SK-N-MC (cell line): Measurements from ENCODE around the gene OR2AT4.

Experiments used
- DNase-seq: peaks from one replicate; pipeline ENCODE4 v3.0.0-alpha.2; 2011; ENCODE audit warnings: low read depth, low spot score
- H3K27ac ChIP-seq: fragments of 200-600 bp; sonication (generic); 2 replicates; pipeline ENCODE4 v1.5.1; 2016; ENCODE audit warnings: mixed run types
- H3K36me3 ChIP-seq: fragments of 200-600 bp; sonication (generic); 2 replicates; pipeline ENCODE4 v1.6.1; 2017; ENCODE audit warnings: antibody characterized with exemption, low read length, mixed read lengths; ENCODE audit not compliant: insufficient read depth
- H3K4me3 ChIP-seq: fragments of 200-600 bp; sonication (generic); 2 replicates; pipeline ENCODE4 v1.5.1; 2016
- H3K9ac ChIP-seq: fragments of 200-600 bp; sonication (generic); 2 replicates; pipeline ENCODE4 v1.8.0; 2017; ENCODE audit warnings: mixed run types, mixed read lengths; ENCODE audit not compliant: insufficient read length
- H3K9me3 ChIP-seq: fragments of 200-600 bp; sonication (generic); 2 replicates; pipeline ENCODE4 v1.6.1; 2017; ENCODE audit warnings: low read depth, mild to moderate bottlenecking, antibody characterized with exemption, low read length, moderate library complexity, mixed read lengths
- EZH2 ChIP-seq: fragments of 200-600 bp; sonication (generic); IDR thresholded peaks from one replicate; pipeline ENCODE4 v1.6.1; 2017; ENCODE audit warnings: antibody characterized with exemption
- FOXP2 ChIP-seq: optimal IDR thresholded peaks from 2 replicates; pipeline ENCODE3; 2011; ENCODE audit warnings: mild to moderate bottlenecking, moderate library complexity; ENCODE audit not compliant: insufficient read depth; ENCODE audit errors: extremely low read length, control extremely low read depth
- POLR2AphosphoS5 ChIP-seq: IDR thresholded peaks from 2 replicates; pipeline ENCODE4 v1.6.1; 2012; ENCODE audit warnings: mild to moderate bottlenecking, low read depth, low read length, borderline replicate concordance

The OR2AT4 gene

DNA sequence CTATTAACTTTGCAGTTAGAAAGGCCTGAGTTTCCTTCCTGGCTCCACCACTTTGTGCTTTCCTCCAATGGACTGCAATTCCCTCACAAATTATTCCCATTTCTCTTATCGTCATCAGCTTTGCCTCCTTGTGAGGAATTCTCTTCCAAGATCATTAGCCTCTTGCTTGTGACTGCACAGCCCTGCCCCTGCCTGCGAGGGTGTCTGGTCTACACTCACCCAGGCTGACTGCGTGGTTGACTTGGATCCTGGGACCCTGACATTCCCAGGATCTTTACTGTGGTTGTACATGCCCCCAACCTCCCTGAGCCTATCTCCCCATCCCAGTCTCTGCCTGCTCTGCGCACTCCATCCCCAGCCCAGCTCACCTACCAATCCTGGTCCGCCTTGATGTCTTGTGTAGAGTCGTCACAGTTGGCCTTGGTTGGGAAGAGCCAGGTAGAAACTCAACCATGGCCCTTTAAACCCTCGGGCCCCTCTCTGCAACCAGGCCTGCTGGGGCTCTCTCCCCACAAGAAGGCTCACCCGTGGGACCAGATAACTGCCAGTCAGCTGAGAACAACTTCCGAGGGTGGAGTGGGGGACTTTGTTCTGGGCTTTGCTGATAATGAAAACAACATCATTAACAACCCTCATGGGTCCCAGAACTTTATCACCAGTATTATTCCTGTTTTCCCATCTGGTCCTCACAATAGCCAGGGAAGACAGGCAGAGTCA lies at the start of gene OR2AT4:
TSS of gene OR2AT4 (minus strand) at position 421 of the 717 bp plus-strand sequence.
- H3K9ac ChIP-seq: no peak within 1 kb of the TSS
- DNase-seq: no peak
- no peak within 1 kb of the TSS for H3K4me3 ChIP-seq
- H3K36me3 ChIP-seq: no peaks in the 10 kb centered on the region
- H3K27ac ChIP-seq: no peak within 1 kb of the TSS
- no peaks in the 10 kb centered on the region for H3K9me3 ChIP-seq
- TF ChIP-seq POLR2AphosphoS5: no peak
- no peak for TF ChIP-seq FOXP2
- TF ChIP-seq EZH2: no peak

DNA sequence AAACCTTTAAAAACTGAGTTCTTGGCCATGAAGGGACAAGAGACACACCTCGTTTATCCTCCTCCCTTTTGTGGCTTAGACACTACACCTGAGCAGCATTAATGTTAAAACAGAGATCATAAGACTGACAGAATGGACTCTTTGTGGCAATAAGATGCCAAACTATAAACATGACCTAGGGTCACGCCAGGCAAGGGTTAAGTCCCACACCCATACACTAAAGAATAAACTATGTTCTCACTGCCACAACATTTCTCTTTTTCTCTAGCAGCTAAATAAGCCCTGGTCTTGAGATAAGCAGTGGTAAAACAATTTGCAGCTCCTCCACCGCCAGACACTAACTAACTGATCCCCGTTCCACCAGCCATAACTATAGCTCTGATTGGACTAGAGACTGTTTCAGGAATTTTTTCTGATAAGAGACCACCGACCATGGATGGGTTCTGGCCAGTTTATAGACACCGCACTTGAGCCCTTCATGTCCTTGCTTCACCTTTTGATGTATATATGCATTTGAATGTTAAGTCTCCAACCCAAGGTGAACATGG lies 49.4 kb upstream of the OR2AT4 start:
- DNase-seq: no peak
- Histone ChIP-seq H3K9me3 (no peaks in the 10 kb centered on the region), H3K4me3 (no peak overlapping the region), H3K36me3 (no peaks in the 10 kb centered on the region), H3K27ac (no peak overlapping the region), H3K9ac (no peak overlapping the region)
- TF ChIP-seq EZH2 (no peak), POLR2AphosphoS5 (no peak), FOXP2 (no peak)

DNA sequence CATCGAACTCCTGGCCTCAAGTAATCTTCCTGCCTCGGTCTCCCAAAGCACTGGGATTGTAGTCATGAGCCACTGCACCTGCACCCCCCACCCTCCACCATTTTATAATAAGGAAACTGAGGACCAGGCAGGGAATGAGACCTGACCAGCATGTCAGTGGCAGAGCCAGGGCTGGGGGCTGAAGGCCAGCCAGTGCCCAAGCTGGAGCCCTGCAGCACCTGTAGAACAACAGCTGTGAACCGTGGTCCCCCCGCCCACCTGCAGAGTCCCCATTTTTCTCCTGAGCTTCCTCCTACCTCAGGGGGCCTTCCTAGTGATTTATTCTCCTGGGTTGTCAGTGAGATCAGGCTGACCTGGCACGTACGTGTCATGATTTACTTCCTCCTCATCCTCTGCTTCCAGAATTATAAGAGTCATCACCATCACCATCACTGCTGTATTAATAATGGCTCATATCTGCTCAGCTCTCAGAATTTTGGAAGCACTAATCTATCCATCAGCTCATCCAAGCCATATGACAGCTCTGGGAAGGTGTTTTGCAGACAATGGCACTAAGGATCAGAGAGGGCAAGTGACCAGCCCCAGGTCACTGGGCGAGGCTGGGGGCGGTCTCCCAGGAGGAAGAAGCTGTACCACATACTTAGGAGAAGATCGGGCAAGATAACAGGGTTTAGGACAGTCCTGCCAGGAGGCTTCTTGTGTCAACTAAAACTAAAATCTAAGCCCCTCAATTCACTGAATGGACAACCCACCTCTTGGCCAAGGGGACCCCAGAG lies 48.7 kb upstream of the OR2AT4 start:
- Histone ChIP-seq H3K36me3 (no peaks in the 10 kb centered on the region), H3K4me3 (no peak overlapping the region), H3K9me3 (no peaks in the 10 kb centered on the region), H3K27ac (no peak overlapping the region), H3K9ac (no peak overlapping the region)
- TF ChIP-seq POLR2AphosphoS5: no peak
- TF ChIP-seq FOXP2: no peak
- DNase-seq: no peak

DNA sequence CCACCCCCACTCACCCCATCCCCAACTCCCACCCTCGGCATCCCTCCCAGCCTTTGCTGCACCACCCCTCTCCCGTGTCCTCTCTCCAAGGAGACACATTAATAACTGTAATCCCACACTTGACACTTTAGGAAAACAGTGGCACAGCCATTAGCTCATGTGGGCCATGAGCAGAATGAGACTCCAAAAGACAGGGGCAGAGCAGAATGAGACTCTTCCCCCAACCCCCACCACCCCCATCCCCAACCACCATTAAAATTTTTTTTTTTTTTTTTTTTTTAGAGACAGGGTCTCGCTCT lies 48.0 kb upstream of the OR2AT4 start:
- no peak for TF ChIP-seq FOXP2
- no peak for TF ChIP-seq POLR2AphosphoS5
- TF ChIP-seq EZH2: no peak
- Histone ChIP-seq H3K9ac (no peak overlapping the region), H3K9me3 (no peaks in the 10 kb centered on the region), H3K36me3 (no peaks in the 10 kb centered on the region), H3K27ac (no peak overlapping the region), H3K4me3 (no peak overlapping the region)
- DNase-seq: no peak

DNA sequence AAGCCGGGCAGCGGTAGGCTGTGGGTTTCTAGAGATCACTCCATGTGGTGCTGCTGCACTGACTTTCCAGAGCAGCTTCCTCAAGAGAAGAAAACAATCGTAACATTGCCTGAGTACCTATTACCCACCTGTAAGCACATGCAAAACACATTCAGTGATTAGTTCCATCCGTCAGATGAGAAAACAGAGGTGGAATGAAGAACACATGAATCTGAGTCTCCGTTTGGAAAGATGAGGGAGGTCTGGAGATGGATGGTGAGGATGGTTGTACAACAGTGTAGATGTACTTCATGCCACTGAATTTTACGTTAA lies 46.7 kb upstream of the OR2AT4 start:
- DNase-seq: no peak
- no peak overlapping the region for H3K27ac ChIP-seq
- H3K36me3 ChIP-seq: no peaks in the 10 kb centered on the region
- H3K4me3 ChIP-seq: no peak overlapping the region
- no peak overlapping the region for H3K9ac ChIP-seq
- TF ChIP-seq POLR2AphosphoS5 (no peak), EZH2 (no peak), FOXP2 (no peak)
- H3K9me3 ChIP-seq: no peaks in the 10 kb centered on the region

DNA sequence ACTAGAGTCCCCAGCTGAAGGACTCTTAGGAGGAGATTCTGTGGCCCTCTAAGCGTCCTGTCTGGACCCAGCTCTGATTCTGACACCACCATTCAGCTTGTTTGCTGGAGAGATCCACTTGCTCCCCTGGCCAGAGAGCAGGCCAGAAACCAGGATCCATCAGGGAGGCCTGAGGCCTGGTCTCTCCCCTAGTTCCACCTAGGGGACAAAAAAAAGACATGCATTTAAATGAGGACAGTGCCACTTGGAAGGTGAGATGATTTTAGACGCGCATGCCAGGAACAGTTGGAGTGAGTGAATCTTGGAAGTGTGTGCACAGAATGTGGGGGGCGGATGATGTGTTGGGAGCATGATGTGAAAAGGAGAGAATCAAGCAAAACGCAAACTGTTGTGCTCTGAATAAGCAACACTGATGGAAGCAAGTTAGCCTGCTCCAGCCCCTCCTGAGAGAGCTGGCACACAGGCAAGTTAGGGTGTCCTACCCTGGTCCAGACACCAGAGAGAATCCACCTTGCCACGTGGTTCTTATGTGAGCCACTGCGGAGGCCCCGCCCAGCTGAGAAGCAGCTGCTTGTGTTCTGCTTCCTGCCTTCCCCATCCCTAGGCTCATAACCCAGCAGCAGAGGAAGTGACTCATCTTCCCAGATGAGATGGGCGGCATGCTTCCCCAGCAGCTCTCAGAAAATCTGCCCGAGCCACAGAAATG lies 46.2 kb upstream of the OR2AT4 start:
- Histone ChIP-seq H3K9ac (no peak overlapping the region), H3K4me3 (no peak overlapping the region)
- peak; percentile 24 for DNase-seq

DNA sequence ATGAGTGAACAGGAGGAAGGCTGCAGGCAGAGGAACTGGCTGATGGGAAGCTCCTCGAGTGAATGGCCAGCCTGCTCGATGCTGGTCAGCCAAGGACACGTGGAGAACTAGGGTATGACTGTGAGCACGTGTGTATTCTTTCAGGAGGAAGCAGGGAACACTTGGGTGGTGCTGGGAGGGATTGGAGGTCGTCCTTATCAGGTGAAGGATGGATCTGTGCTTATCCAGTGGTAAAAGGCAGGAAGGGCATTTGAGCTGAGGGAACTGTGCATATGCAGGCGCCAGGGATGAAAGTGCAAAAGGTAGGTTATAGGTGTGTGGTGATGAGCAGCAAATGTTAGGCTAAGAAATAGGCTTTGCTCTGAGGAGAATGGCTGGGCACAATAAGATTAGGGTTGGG lies 44.5 kb upstream of the OR2AT4 start:
- Histone ChIP-seq H3K9ac (no peak overlapping the region), H3K27ac (no peak overlapping the region)
- no peak for DNase-seq

More for the DNA sequence above, 46.2 kb upstream of the OR2AT4 start:
- no peak overlapping the region for H3K27ac ChIP-seq
- H3K9me3 ChIP-seq: no peaks in the 10 kb centered on the region
- no peaks in the 10 kb centered on the region for H3K36me3 ChIP-seq
- no peak for TF ChIP-seq FOXP2
- no peak for TF ChIP-seq POLR2AphosphoS5
- no peak for TF ChIP-seq EZH2

More for the DNA sequence above, 44.5 kb upstream of the OR2AT4 start:
- H3K36me3 ChIP-seq: no peaks in the 10 kb centered on the region
- no peaks in the 10 kb centered on the region for H3K9me3 ChIP-seq
- TF ChIP-seq FOXP2: no peak
- no peak for TF ChIP-seq POLR2AphosphoS5
- no peak for TF ChIP-seq EZH2
- H3K4me3 ChIP-seq: no peak overlapping the region
